Fibroblast of peridontal ligament (primary cell): ENCODE measurements around the gene DDX39B.

ENCODE experiments used
- DNase-seq: peaks from one replicate; pipeline ENCODE4 v3.0.0-alpha.2; 2010; ENCODE audit errors: extremely low read depth

The DDX39B gene

GRCh38 chr6:31547727-31548543, 6.1 kb upstream of the DDX39B start:
- DNase-seq: no peak

GRCh38 chr6:31546958-31547726, 5.3 kb upstream of the DDX39B start, which contains the start of gene NFKBIL1:
Gene NFKBIL1 (plus strand): TSS chr6:31547608. CDS start chr6:31547695, 87 bp downstream.
- DNase-seq: peak; percentile 99

GRCh38 chr6:31546339-31546957, 4.6 kb upstream of the DDX39B start, which contains the start of gene ATP6V1G2:
Gene ATP6V1G2 (minus strand): TSS chr6:31546608. CDS start chr6:31546559, 49 bp downstream.
- peak; percentile 93 for DNase-seq

- no peak for DNase-seq
These were observed 3.5 kb upstream of the DDX39B start for GRCh38 chr6:31545291-31545690.

- no peak for DNase-seq
These were observed 2.9 kb upstream of the DDX39B start for GRCh38 chr6:31544676-31545075.

- no peak for DNase-seq
These were observed 1.8 kb upstream of the DDX39B start for GRCh38 chr6:31543639-31544038.

GRCh38 chr6:31541059-31541657, 645 bp downstream of the DDX39B start:
- DNase-seq: peak; percentile 52

- DNase-seq: no peak
These were observed 1.2 kb downstream of the DDX39B start for GRCh38 chr6:31540640-31541039.

GRCh38 chr6:31538805-31539400, 2.9 kb downstream of the DDX39B start:
- no peak for DNase-seq

- DNase-seq: no peak
These were observed 6.1 kb downstream of the DDX39B start for GRCh38 chr6:31535538-31536324.

- no peak for DNase-seq
These were observed 7.2 kb downstream of the DDX39B start for GRCh38 chr6:31534521-31535040.

GRCh38 chr6:31534011-31534410, 7.8 kb downstream of the DDX39B start:
- DNase-seq: no peak

GRCh38 chr6:31533455-31533841, 8.4 kb downstream of the DDX39B start:
- no peak for DNase-seq

GRCh38 chr6:31532644-31533454, 9.0 kb downstream of the DDX39B start:
- no peak for DNase-seq

- DNase-seq: no peak
These were observed 9.8 kb downstream of the DDX39B start for GRCh38 chr6:31531771-31532643.

- DNase-seq: no peak
These were observed 10.6 kb downstream of the DDX39B start for GRCh38 chr6:31531162-31531561.

GRCh38 chr6:31530659-31531058, 11.1 kb downstream of the DDX39B start:
- no peak for DNase-seq

- no peak for DNase-seq
These were observed 12.3 kb downstream of the DDX39B start for GRCh38 chr6:31529329-31530150.
